GM12891 (cell line): Measurements from ENCODE around the gene DQX1. TPM values are rescaled to one million over a fixed set of nuclear protein-coding genes. Genes with fewer than 3 reads are reported as not detected.

Experiments used
- DNase-seq: peaks from one replicate; pipeline ENCODE4 v3.0.0; 2011; ENCODE audit warnings: low spot score; ENCODE audit not compliant: insufficient read length
- FAIRE-seq: peaks from 2 replicates; lab custom pipeline; 2011; peaks lifted over from hg19 to GRCh38; lab: Jason Lieb, UNC
- PAX5 ChIP-seq: IDR thresholded peaks from 2 replicates; pipeline ENCODE4 v1.6.1; 2011; ENCODE audit warnings: low read length, moderate library complexity, mild to moderate bottlenecking; ENCODE audit not compliant: insufficient read depth, severe bottlenecking
- POLR2A ChIP-seq: IDR thresholded peaks from 2 replicates; pipeline ENCODE4 v1.6.1; 2011; ENCODE audit warnings: low read depth, low read length, control low read depth
- POLR2AphosphoS5 ChIP-seq: IDR thresholded peaks from 2 replicates; pipeline ENCODE4 v1.6.1; 2011; ENCODE audit warnings: low read depth, low read length, control low read depth
- POU2F2 ChIP-seq: IDR thresholded peaks from 2 replicates; pipeline ENCODE4 v1.6.1; 2011; ENCODE audit warnings: low read depth, mild to moderate bottlenecking, control low read depth, low read length, moderate library complexity
- SPI1 ChIP-seq: IDR thresholded peaks from 2 replicates; pipeline ENCODE4 v1.6.1; 2011; ENCODE audit warnings: low read depth, low read length, control low read depth
- TAF1 ChIP-seq: IDR thresholded peaks from 2 replicates; pipeline ENCODE4 v1.6.1; 2011; ENCODE audit warnings: low read depth, low read length, control low read depth
- polyA plus RNA-seq: library from polyadenylated mRNA; unstranded; fragments of >200 nt; gene quantifications from one replicate; pipeline ENCODE4 v1.2.1, GENCODE V29; 2012; ENCODE audit warnings: low read depth, missing spikeins, inconsistent platforms; ENCODE audit not compliant: missing spikeins

The DQX1 gene
- polyA plus RNA-seq = 1.2 TPM

- FAIRE-seq (peak; percentile 75), DNase-seq (no peak)
- TF ChIP-seq POLR2A (0 out of 2 replicates have a peak, but pooled peaks have one; percentile 27), SPI1 (peak; percentile 90), TAF1 (no peak)
Observed at GRCh38 chr2:74525717-74526648, at the start of gene DQX1. Gene DQX1 (minus strand): TSS chr2:74526231. CDS start chr2:74525729, 502 bp downstream.

- TF ChIP-seq TAF1 (no peak), POLR2AphosphoS5 (no peak), POLR2A (no peak), POU2F2 (no peak), PAX5 (no peak)
- DNase-seq (no peak), FAIRE-seq (no peak)
Observed at GRCh38 chr2:74575320-74575719, 49.3 kb upstream of the DQX1 start.

GRCh38 chr2:74573747-74574562 lies 47.9 kb upstream of the DQX1 start:
- FAIRE-seq = peak; percentile 76
- DNase-seq = no peak
- TF ChIP-seq SPI1 (peak; percentile 75), POLR2A (no peak; the same call in 1 of the 2 replicates)

- no peak for TF ChIP-seq TAF1
- FAIRE-seq = peak; percentile 65
- DNase-seq = no peak
Observed at GRCh38 chr2:74572178-74572925, 46.3 kb upstream of the DQX1 start.

GRCh38 chr2:74571058-74571457 lies 45.0 kb upstream of the DQX1 start:
- TF ChIP-seq PAX5 (peak; percentile 55), SPI1 (peak; percentile 44), TAF1 (no peak)
- FAIRE-seq (peak; percentile 96), DNase-seq (no peak)

- DNase-seq = no peak
- no peak for FAIRE-seq
- no peak for TF ChIP-seq POLR2AphosphoS5
- no peak for TF ChIP-seq POU2F2
- TF ChIP-seq TAF1 = no peak
- no peak for TF ChIP-seq POLR2A
- TF ChIP-seq PAX5 = no peak
- TF ChIP-seq SPI1 = no peak
Observed at GRCh38 chr2:74569686-74570085, 43.7 kb upstream of the DQX1 start.

GRCh38 chr2:74567881-74568280 lies 41.9 kb upstream of the DQX1 start:
- FAIRE-seq (peak; percentile 5), DNase-seq (no peak)
- TF ChIP-seq SPI1 (no peak), TAF1 (no peak)

- TF ChIP-seq POLR2AphosphoS5 (no peak), SPI1 (peak; percentile 63; the same call in 1 of the 2 replicates), PAX5 (no peak), TAF1 (no peak), POU2F2 (no peak), POLR2A (no peak)
- peak; percentile 69 for FAIRE-seq
- DNase-seq = no peak
Observed at GRCh38 chr2:74566754-74567085, 40.7 kb upstream of the DQX1 start.

GRCh38 chr2:74566076-74566753 lies 40.2 kb upstream of the DQX1 start:
- no peak for DNase-seq
- no peak for TF ChIP-seq SPI1
- no peak for FAIRE-seq

- TF ChIP-seq POLR2AphosphoS5 (no peak), POU2F2 (no peak), SPI1 (no peak), TAF1 (no peak), PAX5 (no peak), POLR2A (no peak)
- no peak for DNase-seq
- peak; percentile 63 for FAIRE-seq
Observed at GRCh38 chr2:74564222-74564621, 38.2 kb upstream of the DQX1 start.
